HepG2 (cell line): ENCODE results near the gene TMEM86B. TPM values are rescaled to one million over a fixed set of nuclear protein-coding genes. Genes with fewer than 3 reads are reported as not detected.

Source experiments
- ADNP ChIP-seq: sonication (generic); formaldehyde crosslinking; IDR thresholded peaks from 2 replicates; pipeline ENCODE4 v1.4.0; 2020; ENCODE audit warnings: missing genetic modification reagents
- AHR ChIP-seq: IDR thresholded peaks from 2 replicates; pipeline ENCODE4 v1.6.1; 2018; ENCODE audit warnings: missing genetic modification reagents, missing compliant biosample characterization
- CREBL2 ChIP-seq: sonication (generic); formaldehyde crosslinking; IDR thresholded peaks from 2 replicates; pipeline ENCODE4 v1.8.1; 2023; ENCODE audit warnings: missing genetic modification reagents, mild to moderate bottlenecking, borderline replicate concordance
- GPN1 ChIP-seq: sonication (generic); formaldehyde crosslinking; IDR thresholded peaks from 2 replicates; pipeline ENCODE4 v1.5.1; 2020; ENCODE audit warnings: missing genetic modification reagents, borderline replicate concordance
- NFKBIZ ChIP-seq: IDR thresholded peaks from 2 replicates; pipeline ENCODE4 v1.6.1; 2018; ENCODE audit warnings: missing genetic modification reagents, missing compliant biosample characterization
- PAWR ChIP-seq: sonication (generic); formaldehyde crosslinking; IDR thresholded peaks from 2 replicates; pipeline ENCODE4 v1.4.0; 2020; ENCODE audit warnings: missing genetic modification reagents, mild to moderate bottlenecking, borderline replicate concordance
- SPEN ChIP-seq: sonication (generic); formaldehyde crosslinking; IDR thresholded peaks from 2 replicates; pipeline ENCODE4 v1.5.1; 2020; ENCODE audit warnings: low read depth, mild to moderate bottlenecking, missing genetic modification reagents
- ZNF570 ChIP-seq: sonication (generic); formaldehyde crosslinking; IDR thresholded peaks from 2 replicates; pipeline ENCODE4 v1.4.0; 2020; ENCODE audit warnings: mild to moderate bottlenecking, missing genetic modification reagents, borderline replicate concordance
- ZNF670 ChIP-seq: sonication (generic); formaldehyde crosslinking; IDR thresholded peaks from 2 replicates; pipeline ENCODE4 v1.8.0; 2022; ENCODE audit warnings: mild to moderate bottlenecking, missing genetic modification reagents, borderline replicate concordance
- ZNF780A ChIP-seq: sonication (generic); formaldehyde crosslinking; IDR thresholded peaks from 2 replicates; pipeline ENCODE4 v1.8.0; 2022; ENCODE audit warnings: mild to moderate bottlenecking, missing genetic modification reagents, moderate library complexity
- polyA plus RNA-seq, 8 experiments: library from polyadenylated mRNA; depleted of rRNA in 3 of 8; stranded (reverse) in 7 of 8; unstranded in 1 of 8; fragments of >200 nt; fragmentation: Illumina TruSeq in 4 of 8; extraction: Trizol in 4 of 8; gene quantifications; 2 replicates each; pipeline versions ENCODE4 v1.2.1 to v1.2.3, GENCODE V29; 2011 to 2016; ENCODE audit warnings: low read depth in 4 of 8, missing spikeins in 1 of 8, mixed read lengths in 1 of 8; ENCODE audit not compliant: insufficient read depth in 1 of 8
- total RNA-seq, 5 experiments: library from RNA; depleted of rRNA; stranded (reverse); fragments of >200 nt; fragmentation: Illumina TruSeq; extraction: Trizol; gene quantifications; 2 replicates each; pipeline ENCODE4 v1.2.3, GENCODE V29; 2016; ENCODE audit warnings: low read depth in 1 of 5
- TF ChIP-seq, protein P1 (sequence below): sonication (generic); formaldehyde crosslinking; IDR thresholded peaks from 2 replicates; pipeline ENCODE4 v1.8.1; 2022; ENCODE audit warnings: low read depth, mild to moderate bottlenecking, missing genetic modification reagents
- TF ChIP-seq, protein P2 (sequence below): sonication (generic); formaldehyde crosslinking; IDR thresholded peaks from 2 replicates; pipeline ENCODE4 v1.5.1; 2020; ENCODE audit warnings: missing genetic modification reagents, mild to moderate bottlenecking, borderline replicate concordance
- TF ChIP-seq, protein P3 (sequence below): sonication (generic); formaldehyde crosslinking; IDR thresholded peaks from one replicate; pipeline ENCODE4 v1.5.1; 2020; ENCODE audit warnings: mild to moderate bottlenecking, missing genetic modification reagents; ENCODE audit errors: not compliant biosample characterization

The TMEM86B gene
- total and polyA plus RNA-seq, 2 of the 13 experiments (the other 11 are each of a cell fraction or from before 2014, with no cell fraction given), result 7.7 to 9.6 TPM

GRCh38 chr19:55216461-55217198 is 11.9 kb downstream of the TMEM86B start (continued):
- TF ChIP-seq, protein P1, sequence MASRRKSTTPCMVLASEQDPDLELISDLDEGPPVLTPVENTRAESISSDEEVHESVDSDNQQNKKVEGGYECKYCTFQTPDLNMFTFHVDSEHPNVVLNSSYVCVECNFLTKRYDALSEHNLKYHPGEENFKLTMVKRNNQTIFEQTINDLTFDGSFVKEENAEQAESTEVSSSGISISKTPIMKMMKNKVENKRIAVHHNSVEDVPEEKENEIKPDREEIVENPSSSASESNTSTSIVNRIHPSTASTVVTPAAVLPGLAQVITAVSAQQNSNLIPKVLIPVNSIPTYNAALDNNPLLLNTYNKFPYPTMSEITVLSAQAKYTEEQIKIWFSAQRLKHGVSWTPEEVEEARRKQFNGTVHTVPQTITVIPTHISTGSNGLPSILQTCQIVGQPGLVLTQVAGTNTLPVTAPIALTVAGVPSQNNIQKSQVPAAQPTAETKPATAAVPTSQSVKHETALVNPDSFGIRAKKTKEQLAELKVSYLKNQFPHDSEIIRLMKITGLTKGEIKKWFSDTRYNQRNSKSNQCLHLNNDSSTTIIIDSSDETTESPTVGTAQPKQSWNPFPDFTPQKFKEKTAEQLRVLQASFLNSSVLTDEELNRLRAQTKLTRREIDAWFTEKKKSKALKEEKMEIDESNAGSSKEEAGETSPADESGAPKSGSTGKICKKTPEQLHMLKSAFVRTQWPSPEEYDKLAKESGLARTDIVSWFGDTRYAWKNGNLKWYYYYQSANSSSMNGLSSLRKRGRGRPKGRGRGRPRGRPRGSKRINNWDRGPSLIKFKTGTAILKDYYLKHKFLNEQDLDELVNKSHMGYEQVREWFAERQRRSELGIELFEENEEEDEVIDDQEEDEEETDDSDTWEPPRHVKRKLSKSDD, result peak; percentile 69; the same call in 1 of the 2 replicates
- TF ChIP-seq GPN1, result peak; percentile 98
- no peak for TF ChIP-seq ADNP (CRISPR knock-in tag)
- peak; percentile 87; the same call in 1 of the 2 replicates for TF ChIP-seq PAWR (CRISPR knock-in tag)
- TF ChIP-seq ZNF570 (CRISPR knock-in tag), result peak; percentile 26; the same call in 1 of the 2 replicates
- peak; percentile 27; the same call in 1 of the 2 replicates for TF ChIP-seq ZNF670 (CRISPR knock-in tag)
- 0 out of 2 replicates have a peak, but pooled peaks have one; percentile 74 for TF ChIP-seq CREBL2
- TF ChIP-seq, protein P2, sequence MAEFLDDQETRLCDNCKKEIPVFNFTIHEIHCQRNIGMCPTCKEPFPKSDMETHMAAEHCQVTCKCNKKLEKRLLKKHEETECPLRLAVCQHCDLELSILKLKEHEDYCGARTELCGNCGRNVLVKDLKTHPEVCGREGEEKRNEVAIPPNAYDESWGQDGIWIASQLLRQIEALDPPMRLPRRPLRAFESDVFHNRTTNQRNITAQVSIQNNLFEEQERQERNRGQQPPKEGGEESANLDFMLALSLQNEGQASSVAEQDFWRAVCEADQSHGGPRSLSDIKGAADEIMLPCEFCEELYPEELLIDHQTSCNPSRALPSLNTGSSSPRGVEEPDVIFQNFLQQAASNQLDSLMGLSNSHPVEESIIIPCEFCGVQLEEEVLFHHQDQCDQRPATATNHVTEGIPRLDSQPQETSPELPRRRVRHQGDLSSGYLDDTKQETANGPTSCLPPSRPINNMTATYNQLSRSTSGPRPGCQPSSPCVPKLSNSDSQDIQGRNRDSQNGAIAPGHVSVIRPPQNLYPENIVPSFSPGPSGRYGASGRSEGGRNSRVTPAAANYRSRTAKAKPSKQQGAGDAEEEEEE (CRISPR knock-in tag), result no peak
- peak; percentile 70 for TF ChIP-seq SPEN (CRISPR knock-in tag)
- TF ChIP-seq, protein P3, sequence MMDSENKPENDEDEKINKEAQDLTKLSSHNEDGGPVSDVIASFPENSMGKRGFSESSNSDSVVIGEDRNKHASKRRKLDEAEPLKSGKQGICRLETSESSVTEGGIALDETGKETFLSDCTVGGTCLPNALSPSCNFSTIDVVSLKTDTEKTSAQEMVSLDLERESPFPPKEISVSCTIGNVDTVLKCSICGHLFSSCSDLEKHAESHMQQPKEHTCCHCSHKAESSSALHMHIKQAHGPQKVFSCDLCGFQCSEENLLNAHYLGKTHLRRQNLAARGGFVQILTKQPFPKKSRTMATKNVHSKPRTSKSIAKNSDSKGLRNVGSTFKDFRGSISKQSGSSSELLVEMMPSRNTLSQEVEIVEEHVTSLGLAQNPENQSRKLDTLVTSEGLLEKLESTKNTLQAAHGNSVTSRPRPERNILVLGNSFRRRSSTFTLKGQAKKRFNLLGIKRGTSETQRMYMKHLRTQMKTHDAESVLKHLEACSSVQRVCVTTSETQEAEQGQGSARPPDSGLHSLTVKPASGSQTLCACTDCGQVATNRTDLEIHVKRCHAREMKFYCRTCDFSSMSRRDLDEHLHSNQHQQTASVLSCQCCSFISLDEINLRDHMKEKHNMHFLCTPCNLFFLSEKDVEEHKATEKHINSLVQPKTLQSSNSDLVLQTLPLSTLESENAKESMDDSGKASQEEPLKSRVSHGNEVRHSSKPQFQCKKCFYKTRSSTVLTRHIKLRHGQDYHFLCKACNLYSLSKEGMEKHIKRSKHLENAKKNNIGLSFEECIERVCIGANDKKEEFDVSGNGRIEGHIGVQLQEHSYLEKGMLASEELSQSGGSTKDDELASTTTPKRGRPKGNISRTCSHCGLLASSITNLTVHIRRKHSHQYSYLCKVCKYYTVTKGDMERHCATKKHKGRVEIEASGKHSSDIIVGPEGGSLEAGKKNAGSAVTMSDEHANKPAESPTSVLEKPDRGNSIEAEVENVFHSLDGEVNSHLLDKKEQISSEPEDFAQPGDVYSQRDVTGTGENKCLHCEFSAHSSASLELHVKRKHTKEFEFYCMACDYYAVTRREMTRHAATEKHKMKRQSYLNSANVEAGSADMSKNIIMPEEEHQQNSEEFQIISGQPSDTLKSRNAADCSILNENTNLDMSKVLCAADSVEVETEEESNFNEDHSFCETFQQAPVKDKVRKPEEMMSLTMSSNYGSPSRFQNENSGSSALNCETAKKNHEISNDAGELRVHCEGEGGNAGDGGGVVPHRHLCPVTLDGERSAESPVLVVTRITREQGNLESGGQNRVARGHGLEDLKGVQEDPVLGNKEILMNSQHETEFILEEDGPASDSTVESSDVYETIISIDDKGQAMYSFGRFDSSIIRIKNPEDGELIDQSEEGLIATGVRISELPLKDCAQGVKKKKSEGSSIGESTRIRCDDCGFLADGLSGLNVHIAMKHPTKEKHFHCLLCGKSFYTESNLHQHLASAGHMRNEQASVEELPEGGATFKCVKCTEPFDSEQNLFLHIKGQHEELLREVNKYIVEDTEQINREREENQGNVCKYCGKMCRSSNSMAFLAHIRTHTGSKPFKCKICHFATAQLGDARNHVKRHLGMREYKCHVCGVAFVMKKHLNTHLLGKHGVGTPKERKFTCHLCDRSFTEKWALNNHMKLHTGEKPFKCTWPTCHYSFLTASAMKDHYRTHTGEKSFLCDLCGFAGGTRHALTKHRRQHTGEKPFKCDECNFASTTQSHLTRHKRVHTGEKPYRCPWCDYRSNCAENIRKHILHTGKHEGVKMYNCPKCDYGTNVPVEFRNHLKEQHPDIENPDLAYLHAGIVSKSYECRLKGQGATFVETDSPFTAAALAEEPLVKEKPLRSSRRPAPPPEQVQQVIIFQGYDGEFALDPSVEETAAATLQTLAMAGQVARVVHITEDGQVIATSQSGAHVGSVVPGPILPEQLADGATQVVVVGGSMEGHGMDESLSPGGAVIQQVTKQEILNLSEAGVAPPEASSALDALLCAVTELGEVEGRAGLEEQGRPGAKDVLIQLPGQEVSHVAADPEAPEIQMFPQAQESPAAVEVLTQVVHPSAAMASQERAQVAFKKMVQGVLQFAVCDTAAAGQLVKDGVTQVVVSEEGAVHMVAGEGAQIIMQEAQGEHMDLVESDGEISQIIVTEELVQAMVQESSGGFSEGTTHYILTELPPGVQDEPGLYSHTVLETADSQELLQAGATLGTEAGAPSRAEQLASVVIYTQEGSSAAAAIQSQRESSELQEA (CRISPR knock-in tag), result no peak
- TF ChIP-seq NFKBIZ (CRISPR knock-in tag), result peak; percentile 82; the same call in 1 of the 2 replicates
- peak; percentile 97; the same call in 1 of the 2 replicates for TF ChIP-seq AHR (CRISPR knock-in tag)
- TF ChIP-seq ZNF780A (CRISPR knock-in tag), result peak; percentile 84
